ACC112 (cell line): ENCODE measurements around the gene TBX15.

ENCODE experiments used
- H2AFZ ChIP-seq: fragments of 200-600 bp; sonication (generic); one replicate; pipeline ENCODE4 v1.6.0; 2017; ENCODE audit warnings: antibody characterized with exemption, low read length; ENCODE audit not compliant: unreplicated experiment
- H3K27ac ChIP-seq: fragments of 200-600 bp; sonication (generic); 2 replicates; pipeline ENCODE4 v1.5.1; 2014; ENCODE audit warnings: low read depth, mild to moderate bottlenecking, antibody characterized with exemption, low read length, moderate library complexity
- H3K27me3 ChIP-seq: fragments of 200-600 bp; sonication (generic); 2 replicates; pipeline ENCODE4 v1.6.1; 2014; ENCODE audit warnings: mild to moderate bottlenecking, antibody characterized with exemption, low read length, moderate library complexity, mixed read lengths; ENCODE audit not compliant: insufficient read depth
- H3K36me3 ChIP-seq: fragments of 200-600 bp; sonication (generic); 2 replicates; pipeline ENCODE4 v1.6.1; 2016; ENCODE audit warnings: mild to moderate bottlenecking, antibody characterized with exemption, low read length, moderate library complexity, mixed read lengths; ENCODE audit not compliant: insufficient read depth
- H3K4me1 ChIP-seq: fragments of 200-600 bp; sonication (generic); one replicate; pipeline ENCODE4 v1.6.1; 2016; ENCODE audit warnings: low read length, mixed read lengths; ENCODE audit not compliant: insufficient read depth, unreplicated experiment, control insufficient read depth
- H3K4me3 ChIP-seq: fragments of 200-600 bp; sonication (generic); 2 replicates; pipeline ENCODE4 v1.5.1; 2014; ENCODE audit warnings: mild to moderate bottlenecking, low read depth, low read length
- H3K79me2 ChIP-seq: fragments of 200-600 bp; sonication (generic); one replicate; pipeline ENCODE4 v1.6.0; 2016; ENCODE audit warnings: low read length; ENCODE audit not compliant: control insufficient read depth, unreplicated experiment, insufficient read depth

Gene TBX15

GRCh38 chr1:118991448-118991847, 3.3 kb upstream of the TBX15 start:
- Histone ChIP-seq H3K27ac (no peak overlapping the region), H3K4me1 (no peaks in the 10 kb centered on the region), H3K79me2 (peaks cover 10% of the 10 kb centered on the region), H3K4me3 (no peak overlapping the region), H3K27me3 (no peaks in the 10 kb centered on the region), H2AFZ (no peak overlapping the region), H3K36me3 (no peaks in the 10 kb centered on the region)

- Histone ChIP-seq H3K27me3 (no peaks in the 10 kb centered on the region), H3K4me1 (no peaks in the 10 kb centered on the region), H3K27ac (no peak overlapping the region), H3K4me3 (no peak overlapping the region), H3K79me2 (peaks cover 19% of the 10 kb centered on the region), H3K36me3 (no peaks in the 10 kb centered on the region), H2AFZ (no peak overlapping the region)
Observed at GRCh38 chr1:118990513-118991152, 2.5 kb upstream of the TBX15 start.

DNA sequence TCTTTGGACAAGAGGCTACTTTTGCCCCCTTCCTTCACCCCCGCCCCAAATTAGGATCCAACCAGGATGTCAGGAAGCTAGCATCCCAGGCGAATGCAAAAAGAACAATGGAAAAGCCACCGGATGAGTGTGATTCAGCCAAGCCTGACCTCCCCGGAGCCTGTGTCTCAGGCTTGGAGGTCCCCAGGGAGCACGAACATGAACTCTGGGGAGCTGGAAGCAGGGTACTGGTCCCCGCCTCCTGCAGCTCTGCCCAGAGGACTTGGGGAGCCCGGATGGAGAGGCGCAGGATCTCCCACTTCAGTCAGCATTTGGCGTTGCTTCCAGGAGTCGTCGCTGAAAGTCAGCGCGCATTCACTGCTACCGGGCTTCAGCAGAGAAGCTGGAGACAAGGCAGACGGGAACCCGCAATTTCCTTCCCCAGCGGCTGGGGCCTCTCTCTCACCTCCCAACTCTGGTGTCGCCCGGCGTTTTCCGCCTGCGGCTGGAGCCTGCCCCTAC, 1.8 kb upstream of the TBX15 start:
- Histone ChIP-seq H3K4me1 (no peaks in the 10 kb centered on the region), H3K36me3 (no peaks in the 10 kb centered on the region), H3K4me3 (no peak overlapping the region; the same call in 1 of the 2 replicates), H3K79me2 (peaks cover 26% of the 10 kb centered on the region), H3K27ac (0 out of 2 replicates have a peak overlapping the region, but pooled peaks have one; percentile 4), H3K27me3 (no peaks in the 10 kb centered on the region), H2AFZ (no peak overlapping the region)

GRCh38 chr1:118989006-118989815, 1.1 kb upstream of the TBX15 start:
- peak overlapping the region; percentile 94; the same call in 1 of the 2 replicates for H3K4me3 ChIP-seq
- H3K27ac ChIP-seq: peak overlapping the region; percentile 4; the same call in 1 of the 2 replicates
- H3K79me2 ChIP-seq: peaks cover 33% of the 10 kb centered on the region
- H3K4me1 ChIP-seq: no peaks in the 10 kb centered on the region
- H3K36me3 ChIP-seq: no peaks in the 10 kb centered on the region
- no peak overlapping the region for H2AFZ ChIP-seq
- no peaks in the 10 kb centered on the region for H3K27me3 ChIP-seq

GRCh38 chr1:118987468-118988185, 516 bp downstream of the TBX15 start:
- Histone ChIP-seq H2AFZ (peak overlapping the region; percentile 64), H3K79me2 (peaks cover 49% of the 10 kb centered on the region), H3K27me3 (no peaks in the 10 kb centered on the region), H3K27ac (peak overlapping the region; percentile 72), H3K4me3 (peak overlapping the region; percentile 94), H3K4me1 (no peaks in the 10 kb centered on the region), H3K36me3 (peaks cover 5% of the 10 kb centered on the region; the same call in 1 of the 2 replicates)

- Histone ChIP-seq H3K79me2 (peaks cover 57% of the 10 kb centered on the region), H2AFZ (peak overlapping the region; percentile 91), H3K4me1 (no peaks in the 10 kb centered on the region), H3K36me3 (peaks cover 5% of the 10 kb centered on the region; the same call in 1 of the 2 replicates), H3K27me3 (no peaks in the 10 kb centered on the region), H3K27ac (peak overlapping the region; percentile 72), H3K4me3 (peak overlapping the region; percentile 94)
Observed at GRCh38 chr1:118986555-118987467, 1.3 kb downstream of the TBX15 start.

GRCh38 chr1:118985640-118986554, 2.2 kb downstream of the TBX15 start:
- Histone ChIP-seq H3K79me2 (peaks cover 65% of the 10 kb centered on the region), H3K27me3 (no peaks in the 10 kb centered on the region), H3K4me3 (peak overlapping the region; percentile 94), H2AFZ (peak overlapping the region; percentile 27), H3K36me3 (peaks cover 5% of the 10 kb centered on the region; the same call in 1 of the 2 replicates), H3K4me1 (no peaks in the 10 kb centered on the region), H3K27ac (peak overlapping the region; percentile 72)

DNA sequence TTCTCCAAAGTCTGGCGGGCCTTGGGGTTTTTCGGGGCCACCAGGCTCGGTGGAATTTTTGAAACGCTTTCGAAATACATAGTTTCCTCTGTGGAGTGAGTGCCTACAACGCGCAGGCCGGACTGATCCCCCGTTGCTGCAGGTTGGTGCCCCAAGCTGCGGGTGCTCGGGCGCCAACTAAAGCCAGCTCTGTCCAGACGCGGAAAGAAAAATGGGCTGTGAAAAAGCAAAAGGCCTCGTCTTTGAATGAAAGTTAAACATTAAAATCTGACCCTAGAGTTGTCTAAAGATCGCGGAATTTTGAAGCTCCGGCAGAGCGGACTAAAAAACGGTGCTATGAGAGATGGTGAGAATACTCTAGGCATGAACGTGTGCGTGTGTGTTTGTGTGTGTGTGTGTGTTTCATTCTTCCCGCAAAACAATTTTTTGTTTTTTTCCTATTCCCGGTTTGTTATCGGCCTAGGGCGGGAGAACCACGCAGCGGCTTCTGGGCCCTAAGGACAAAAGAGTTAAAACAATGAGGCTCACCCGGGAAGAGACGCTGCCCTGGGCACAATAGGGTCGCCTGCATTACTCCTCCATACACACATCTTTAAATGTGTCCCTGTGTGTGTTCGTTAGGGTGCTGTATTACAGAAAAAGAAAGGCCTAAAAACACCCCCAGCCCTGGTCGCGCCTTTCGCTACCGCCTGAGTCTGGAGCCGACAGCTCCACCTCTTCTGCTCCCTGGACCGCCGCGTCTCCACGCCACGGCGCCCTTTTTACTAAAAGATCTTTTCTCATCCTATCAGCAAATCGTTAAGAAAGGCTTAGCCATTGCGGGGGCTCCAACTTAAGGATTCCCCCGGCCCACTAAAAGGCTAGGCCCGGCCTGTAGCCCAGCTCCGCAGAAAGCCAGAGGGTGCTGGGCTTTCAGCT, 3.2 kb downstream of the TBX15 start:
- Histone ChIP-seq H3K4me3 (peak overlapping the region; percentile 94), H3K27me3 (no peaks in the 10 kb centered on the region), H2AFZ (peak overlapping the region; percentile 27), H3K4me1 (no peaks in the 10 kb centered on the region), H3K79me2 (peaks cover 70% of the 10 kb centered on the region), H3K27ac (peak overlapping the region; percentile 72), H3K36me3 (peaks cover 5% of the 10 kb centered on the region; the same call in 1 of the 2 replicates)
